ENCODE data around the gene CEMIP2. TPM values are rescaled to one million over a fixed set of nuclear protein-coding genes. Genes with fewer than 3 reads are reported as not detected.

CEMIP2 gene
- total RNA-seq, 1 experiment from 2014 or later: 17.7 TPM

DNA sequence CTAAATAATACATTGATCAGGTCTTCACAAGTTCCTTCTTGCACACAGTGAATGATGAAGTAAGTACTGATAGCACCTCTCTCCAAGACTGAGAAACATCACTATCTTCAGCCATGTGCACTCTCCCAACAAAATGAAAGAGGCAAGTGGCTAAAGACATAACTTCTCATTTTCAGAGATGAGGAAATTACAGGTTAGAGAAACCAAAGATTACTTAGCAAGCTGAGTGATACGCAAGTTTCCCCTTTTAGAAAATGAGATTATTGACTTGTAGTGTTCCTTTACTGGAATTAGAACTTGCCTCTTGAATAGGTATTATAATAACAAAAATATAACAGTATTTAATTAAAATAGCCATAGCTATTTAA lies 21.6 kb downstream of the CEMIP2 start:
- CTCF ChIA-PET: interaction anchor here (0.5 to 2.4 kb wide), 5 partner anchors 13 to 63 kb away, joined by 3 to 10 read pairs (median 5); no protein-coding TSS in a partner anchor
- TF ChIP-seq CTCF (IDR thresholded peaks at IDR 0.05; ENCODE audit: unreplicated experiment): no peak
- no TSS peak for BruUV-seq (replicated peaks)
- Mint-ChIP-seq H3K9me3 (ENCODE audit: unreplicated experiment) (no peaks in the 10 kb centered on the region), H3K4me1 (ENCODE audit: insufficient read depth, unreplicated experiment) (peaks cover 14% of the 10 kb centered on the region), H3K27ac (ENCODE audit: low read depth, unreplicated experiment) (no peak overlapping the region), H3K36me3 (ENCODE audit: insufficient read depth, unreplicated experiment) (peaks cover 37% of the 10 kb centered on the region), H3K4me3 (ENCODE audit: unreplicated experiment) (no peak overlapping the region), H3K27me3 (ENCODE audit: insufficient read depth, unreplicated experiment) (no peaks in the 10 kb centered on the region)
- POLR2A ChIA-PET: interaction anchor here (1.3 to 1.8 kb wide), 2 partner anchors 20 kb away, joined by 3 to 6 read pairs; no protein-coding TSS in a partner anchor
- intact Hi-C loops (cut with micrococcal nuclease): no loop called here
- DNase-seq (ENCODE audit: unreplicated experiment): no peak

- H3K27me3 Mint-ChIP-seq (ENCODE audit: insufficient read depth, unreplicated experiment): no peaks in the 10 kb centered on the region
- CTCF ChIA-PET: interaction anchor here (1.0 to 2.4 kb wide), 3 partner anchors 14 to 62 kb away, joined by 3 to 10 read pairs (median 5); no protein-coding TSS in a partner anchor
- POLR2A ChIA-PET: interaction anchor here (1.3 kb wide), 1 partner anchor 21 kb away, joined by 3 read pairs; no protein-coding TSS in a partner anchor
- BruUV-seq (replicated peaks): no TSS peak
- H3K27ac Mint-ChIP-seq (ENCODE audit: low read depth, unreplicated experiment): no peak overlapping the region
- peaks cover 14% of the 10 kb centered on the region for H3K4me1 Mint-ChIP-seq (ENCODE audit: insufficient read depth, unreplicated experiment)
- no peak for DNase-seq (ENCODE audit: unreplicated experiment)
- H3K36me3 Mint-ChIP-seq (ENCODE audit: insufficient read depth, unreplicated experiment): peaks cover 34% of the 10 kb centered on the region
- H3K4me3 Mint-ChIP-seq (ENCODE audit: unreplicated experiment): no peak overlapping the region
- no peaks in the 10 kb centered on the region for H3K9me3 Mint-ChIP-seq (ENCODE audit: unreplicated experiment)
- intact Hi-C loops (cut with micrococcal nuclease): no loop called here
- TF ChIP-seq CTCF (IDR thresholded peaks at IDR 0.05; ENCODE audit: unreplicated experiment): no peak
Measured at GRCh38 chr9:71746023-71746757, 22.1 kb downstream of the CEMIP2 start.

DNA sequence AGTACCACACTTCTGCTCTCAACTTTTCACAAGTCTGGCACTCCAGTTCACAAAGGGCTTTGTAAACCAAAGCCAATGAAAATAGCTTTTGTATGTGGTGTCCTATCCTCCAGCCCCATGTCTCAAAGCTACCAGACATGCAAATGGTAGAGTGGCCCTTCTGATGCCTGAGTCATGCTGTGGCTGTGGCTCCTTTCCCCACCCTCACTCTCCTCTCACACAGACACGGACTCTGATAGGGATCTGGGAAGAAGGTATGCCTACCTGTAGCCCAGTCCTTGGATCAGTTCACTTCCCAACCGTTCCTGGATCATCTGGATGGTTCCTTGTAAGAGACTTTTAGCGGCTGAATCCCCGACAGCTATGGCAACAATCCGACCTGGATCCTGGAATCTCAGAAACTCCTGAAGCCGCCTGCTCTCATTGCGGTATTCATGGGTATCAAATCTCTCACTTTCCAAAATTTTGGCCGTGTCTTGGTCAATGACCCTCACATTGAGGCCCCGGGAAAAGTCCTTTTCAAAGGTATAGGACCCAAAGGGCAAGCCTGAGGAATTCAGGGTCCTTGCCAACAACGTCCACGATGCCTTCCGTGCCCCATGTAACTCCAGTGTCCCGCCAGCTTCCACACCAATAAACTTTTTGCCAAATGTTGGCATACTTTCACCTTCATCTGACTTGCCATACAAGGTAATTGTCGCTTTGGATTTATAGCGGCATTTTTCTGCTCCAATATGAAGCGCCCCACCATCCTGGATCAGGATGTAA lies 23.4 kb downstream of the CEMIP2 start:
- POLR2A ChIA-PET: interaction anchor here (1.3 kb wide), 1 partner anchor 22 kb away, joined by 3 read pairs; no protein-coding TSS in a partner anchor
- H3K27me3 Mint-ChIP-seq (ENCODE audit: insufficient read depth, unreplicated experiment): no peaks in the 10 kb centered on the region
- peaks cover 14% of the 10 kb centered on the region for H3K4me1 Mint-ChIP-seq (ENCODE audit: insufficient read depth, unreplicated experiment)
- no peaks in the 10 kb centered on the region for H3K9me3 Mint-ChIP-seq (ENCODE audit: unreplicated experiment)
- intact Hi-C loops (cut with micrococcal nuclease): no loop called here
- H3K36me3 Mint-ChIP-seq (ENCODE audit: insufficient read depth, unreplicated experiment): peaks cover 28% of the 10 kb centered on the region
- BruUV-seq (replicated peaks): no TSS peak
- no peak overlapping the region for H3K27ac Mint-ChIP-seq (ENCODE audit: low read depth, unreplicated experiment)
- CTCF ChIA-PET: interaction anchor here (0.5 to 1.3 kb wide), 3 partner anchors 16 to 75 kb away, joined by 3 to 4 read pairs (median 3); no protein-coding TSS in a partner anchor
- no peak for DNase-seq (ENCODE audit: unreplicated experiment)
- H3K4me3 Mint-ChIP-seq (ENCODE audit: unreplicated experiment): no peak overlapping the region
- TF ChIP-seq CTCF (IDR thresholded peaks at IDR 0.05; ENCODE audit: unreplicated experiment): no peak

DNA sequence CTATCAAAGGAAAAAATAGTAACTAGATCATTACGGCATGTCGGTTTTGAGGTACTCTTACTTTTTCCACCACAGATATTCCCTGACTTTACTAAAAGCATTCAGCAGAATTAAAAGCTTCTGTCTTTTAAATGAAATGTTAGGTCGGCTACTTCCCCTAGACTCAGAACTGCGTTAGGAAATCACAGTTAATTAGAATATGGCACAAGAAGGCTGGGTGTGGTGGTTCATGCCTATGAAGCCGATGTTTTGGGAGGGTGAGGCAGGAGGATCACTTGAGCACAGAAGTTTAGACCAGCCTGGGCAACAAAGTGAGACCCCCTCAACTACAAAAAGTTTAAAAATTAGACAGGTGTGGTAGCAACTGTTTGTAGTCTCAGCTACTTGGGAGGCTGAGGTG lies 24.4 kb downstream of the CEMIP2 start:
- Mint-ChIP-seq H3K36me3 (ENCODE audit: insufficient read depth, unreplicated experiment) (peaks cover 27% of the 10 kb centered on the region), H3K9me3 (ENCODE audit: unreplicated experiment) (no peaks in the 10 kb centered on the region), H3K27ac (ENCODE audit: low read depth, unreplicated experiment) (no peak overlapping the region), H3K27me3 (ENCODE audit: insufficient read depth, unreplicated experiment) (no peaks in the 10 kb centered on the region), H3K4me1 (ENCODE audit: insufficient read depth, unreplicated experiment) (peaks cover 14% of the 10 kb centered on the region), H3K4me3 (ENCODE audit: unreplicated experiment) (no peak overlapping the region)
- no peak for TF ChIP-seq CTCF (IDR thresholded peaks at IDR 0.05; ENCODE audit: unreplicated experiment)
- no TSS peak for BruUV-seq (replicated peaks)
- intact Hi-C loops (cut with micrococcal nuclease): no loop called here
- no peak for DNase-seq (ENCODE audit: unreplicated experiment)
- POLR2A ChIA-PET: no interaction called here
- CTCF ChIA-PET: interaction anchor here (1.3 kb wide), 1 partner anchor 17 kb away, joined by 3 read pairs; no protein-coding TSS in a partner anchor

Data from MCF 10A (cell line).